Body of pancreas (tissue), 4 donors: ENCODE measurements around the gene KIRREL3. TPM values are rescaled to one million over a fixed set of nuclear protein-coding genes. Genes with fewer than 3 reads are reported as not detected.
"Not testable (repeated sequence)": the region's sequence is repeated elsewhere in the genome, so short reads cannot be mapped to it uniquely, and the experiment has no call there.

Experiments
- ATAC-seq: fragments of 150-250 bp; one replicate; pipeline ENCODE4 v1.9.1; 2016
- DNase-seq, 4 donors: peaks; one replicate each; pipeline ENCODE4 v3.0.0-alpha.2; 2019
- H3K27ac ChIP-seq, 4 donors: fragments of 200-600 bp; sonication (generic); 1 replicate in 3 of 4; 2 replicates in 1 of 4; pipeline versions ENCODE4 v1.5.1 to v1.6.1; 2016 to 2019; ENCODE audit warnings: mild to moderate bottlenecking in 1 of 4, mixed read lengths in 1 of 4, moderate library complexity in 1 of 4
- H3K27me3 ChIP-seq, 2 donors: fragments of 200-600 bp; sonication (generic); one replicate each; pipeline ENCODE4 v1.6.0; 2016; ENCODE audit warnings: mild to moderate bottlenecking in 1 of 2
- H3K36me3 ChIP-seq, 2 donors: fragments of 200-600 bp; sonication (generic); replicated peaks in 1 of 2; 2 replicates each; pipeline ENCODE4 v1.5.1; 2016; ENCODE audit warnings: low read depth in 2 of 2; ENCODE audit not compliant: insufficient read depth in 1 of 2
- H3K4me1 ChIP-seq: fragments of 200-600 bp; sonication (generic); one replicate; pipeline ENCODE4 v1.6.0; 2016
- H3K4me3 ChIP-seq, 2 donors: fragments of 200-600 bp; sonication (generic); 1 replicate in 1 of 2; 2 replicates in 1 of 2; pipeline ENCODE4 v1.5.1; 2016 to 2019
- H3K9me3 ChIP-seq, 3 donors: fragments of 200-600 bp; sonication (generic); 1 replicate in 2 of 3; 2 replicates in 1 of 3; pipeline ENCODE4 v1.5.1; 2016
- POLR2A ChIP-seq, 3 donors: fragments of 450-650 bp; IDR thresholded peaks; one replicate each; pipeline ENCODE4 v1.6.1; 2016; ENCODE audit warnings: antibody characterized with exemption in 3 of 3, mild to moderate bottlenecking in 2 of 3
- WGBS, 2 donors: methylation state at CpG; one replicate each; pipeline ENCODE4 v1.1.5; 2017; 5-methylcytosine and 5-hydroxymethylcytosine counted together
- intact Hi-C: fragments of 100-400 bp; cut with DNase I; formaldehyde crosslinking; loops from one replicate; pipeline ENCODE4 v1.15.1; 2023
- total RNA-seq, 2 donors: library from RNA; depleted of rRNA; stranded (reverse); fragments of >200 nt; gene quantifications; one replicate each; pipeline ENCODE4 v1.1.0, GENCODE V29; 2016
- TF ChIP-seq, protein P1 (sequence below), 7 experiments: fragments of 450-650 bp in 4 of 7; fragments of 200-600 bp in 3 of 7; sonication (generic) in 3 of 7; IDR thresholded peaks; one replicate each; pipeline ENCODE4 v1.5.1; 2016 to 2019; ENCODE audit warnings: antibody characterized with exemption in 7 of 7

Gene KIRREL3
- total RNA-seq, 2 donors from 2014 or later, result 0.26 TPM; not detected in 1

DNA sequence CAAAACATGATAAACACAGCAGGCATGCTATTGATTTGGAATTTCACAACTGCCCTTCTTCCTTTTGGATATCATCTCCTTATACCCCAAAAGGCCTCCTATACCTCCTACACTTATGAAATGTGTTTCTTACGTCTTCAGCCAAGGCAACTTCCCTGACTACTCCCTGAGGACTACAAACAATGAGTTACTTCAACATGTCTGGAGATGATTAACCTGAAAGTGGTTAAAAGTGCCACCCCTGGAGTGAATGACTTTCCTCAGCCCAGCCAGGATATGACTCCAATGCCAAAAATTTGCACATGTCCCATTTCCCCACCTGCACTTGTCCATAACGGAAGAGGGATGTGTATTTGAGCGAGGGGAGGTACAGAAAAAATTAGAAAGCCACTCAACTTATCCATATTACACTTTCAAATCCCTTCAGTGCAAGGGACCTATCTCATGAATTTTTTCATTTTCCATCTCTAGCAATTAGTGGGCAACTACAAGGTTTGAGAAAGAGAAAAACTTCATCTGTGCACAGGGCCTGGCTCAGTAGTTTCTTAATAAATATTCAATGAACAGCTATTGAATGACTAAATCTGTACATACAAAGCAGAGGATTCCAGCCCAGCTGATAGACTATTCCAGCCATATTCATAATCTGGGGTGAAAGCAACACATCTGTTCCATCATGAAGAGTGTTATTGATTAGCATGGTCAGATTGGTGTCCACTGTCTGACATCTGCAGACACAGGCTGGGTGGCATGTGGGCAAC is 36.8 kb downstream of the KIRREL3 start:
- Histone ChIP-seq H3K27ac (no peak overlapping the region), H3K4me1 (no peaks in the 10 kb centered on the region), H3K36me3 (no peaks in the 10 kb centered on the region), H3K9me3 (no peaks in the 10 kb centered on the region), H3K27me3 (no peaks in the 10 kb centered on the region), H3K4me3 (no peak overlapping the region)
- TF ChIP-seq, protein P1, sequence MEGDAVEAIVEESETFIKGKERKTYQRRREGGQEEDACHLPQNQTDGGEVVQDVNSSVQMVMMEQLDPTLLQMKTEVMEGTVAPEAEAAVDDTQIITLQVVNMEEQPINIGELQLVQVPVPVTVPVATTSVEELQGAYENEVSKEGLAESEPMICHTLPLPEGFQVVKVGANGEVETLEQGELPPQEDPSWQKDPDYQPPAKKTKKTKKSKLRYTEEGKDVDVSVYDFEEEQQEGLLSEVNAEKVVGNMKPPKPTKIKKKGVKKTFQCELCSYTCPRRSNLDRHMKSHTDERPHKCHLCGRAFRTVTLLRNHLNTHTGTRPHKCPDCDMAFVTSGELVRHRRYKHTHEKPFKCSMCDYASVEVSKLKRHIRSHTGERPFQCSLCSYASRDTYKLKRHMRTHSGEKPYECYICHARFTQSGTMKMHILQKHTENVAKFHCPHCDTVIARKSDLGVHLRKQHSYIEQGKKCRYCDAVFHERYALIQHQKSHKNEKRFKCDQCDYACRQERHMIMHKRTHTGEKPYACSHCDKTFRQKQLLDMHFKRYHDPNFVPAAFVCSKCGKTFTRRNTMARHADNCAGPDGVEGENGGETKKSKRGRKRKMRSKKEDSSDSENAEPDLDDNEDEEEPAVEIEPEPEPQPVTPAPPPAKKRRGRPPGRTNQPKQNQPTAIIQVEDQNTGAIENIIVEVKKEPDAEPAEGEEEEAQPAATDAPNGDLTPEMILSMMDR (IDR thresholded peaks at IDR 0.05), result no peak
- no peak for TF ChIP-seq POLR2A (IDR thresholded peaks at IDR 0.05)
- DNase-seq (no peak), ATAC-seq (peak; percentile 66)
- 43 to 52% methylated on average over 3 of the region's 3 CpGs for WGBS, 2 donors
- intact Hi-C loops, result no loop called here

DNA sequence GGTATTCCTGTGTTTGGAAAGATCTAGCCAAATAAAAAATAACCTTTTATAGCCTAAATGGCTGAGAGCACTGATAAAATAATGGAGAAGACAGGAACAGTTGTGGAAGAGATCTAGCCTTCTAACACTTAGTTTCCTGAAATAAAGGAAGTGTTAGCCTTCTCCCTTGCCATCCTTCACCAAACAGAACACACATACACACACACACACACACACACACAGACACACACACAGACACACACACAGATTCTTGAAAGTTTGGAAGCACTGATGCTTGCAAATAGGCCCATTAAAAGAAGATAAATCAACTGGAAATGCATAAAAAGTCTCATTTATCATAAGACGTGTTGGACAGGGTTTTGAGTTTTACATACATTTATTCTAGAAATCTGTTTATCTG is 37.5 kb downstream of the KIRREL3 start:
- H3K4me1 ChIP-seq, result no peaks in the 10 kb centered on the region
- ATAC-seq, result no peak
- no peaks in the 10 kb centered on the region for H3K36me3 ChIP-seq
- H3K27me3 ChIP-seq, result no peaks in the 10 kb centered on the region
- TF ChIP-seq, protein P1 (IDR thresholded peaks at IDR 0.05), result no peak
- no peak for TF ChIP-seq POLR2A (IDR thresholded peaks at IDR 0.05)
- WGBS, 2 donors, result 18 to 35% methylated on average over 1 of the region's 1 CpG
- DNase-seq, result no peak
- H3K27ac ChIP-seq, result no peak overlapping the region
- H3K9me3 ChIP-seq, result no peaks in the 10 kb centered on the region
- no peak overlapping the region for H3K4me3 ChIP-seq
- intact Hi-C loops, result no loop called here

DNA sequence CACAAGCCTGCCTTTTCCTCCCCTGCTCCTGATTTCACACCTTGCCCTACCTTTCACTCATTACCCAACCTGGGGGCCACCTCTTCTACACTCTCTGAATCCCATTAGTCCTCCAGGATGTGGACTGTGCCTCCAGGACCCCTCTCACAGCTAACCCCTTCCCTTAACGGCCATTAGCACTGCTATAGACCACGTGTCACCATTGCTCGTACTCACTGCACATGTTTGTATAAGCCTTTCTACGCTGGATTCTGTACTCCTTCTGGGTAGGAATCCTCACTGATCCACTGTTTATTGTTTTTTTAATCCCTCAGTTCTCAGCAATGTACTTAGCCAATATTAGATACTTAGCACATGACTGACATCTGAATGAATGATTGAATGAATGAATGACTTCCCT is 40.9 kb downstream of the KIRREL3 start:
- DNase-seq (no peak), ATAC-seq (no peak)
- Histone ChIP-seq H3K4me3 (no peak overlapping the region), H3K27me3 (no peaks in the 10 kb centered on the region), H3K4me1 (no peaks in the 10 kb centered on the region), H3K27ac (no peak overlapping the region), H3K9me3 (no peaks in the 10 kb centered on the region), H3K36me3 (no peaks in the 10 kb centered on the region)
- intact Hi-C loops, result no loop called here
- TF ChIP-seq, protein P1 (IDR thresholded peaks at IDR 0.05), result no peak
- TF ChIP-seq POLR2A (IDR thresholded peaks at IDR 0.05), result no peak
- WGBS, 2 donors, result 67 to 77% methylated on average over 4 of the region's 4 CpGs

DNA sequence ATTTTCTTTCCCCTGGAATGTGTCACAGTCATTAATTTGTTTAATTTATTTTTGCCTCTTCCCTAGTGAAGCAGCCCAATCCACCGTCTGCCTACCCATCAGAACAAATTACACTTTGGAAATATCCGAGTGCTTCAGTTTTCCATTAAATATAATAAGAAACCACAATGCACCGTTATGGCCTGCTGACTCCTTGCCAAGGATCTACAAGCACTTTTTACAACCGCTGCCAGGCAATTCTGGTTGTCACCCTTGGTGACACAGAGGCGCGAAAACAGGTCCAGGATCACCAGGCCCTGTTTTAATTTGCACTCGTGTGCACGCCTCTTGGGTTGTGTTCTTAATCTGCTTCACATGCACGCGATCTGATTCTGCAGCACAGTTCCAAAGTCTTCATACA is 43.9 kb downstream of the KIRREL3 start:
- no peak for ATAC-seq

DNA sequence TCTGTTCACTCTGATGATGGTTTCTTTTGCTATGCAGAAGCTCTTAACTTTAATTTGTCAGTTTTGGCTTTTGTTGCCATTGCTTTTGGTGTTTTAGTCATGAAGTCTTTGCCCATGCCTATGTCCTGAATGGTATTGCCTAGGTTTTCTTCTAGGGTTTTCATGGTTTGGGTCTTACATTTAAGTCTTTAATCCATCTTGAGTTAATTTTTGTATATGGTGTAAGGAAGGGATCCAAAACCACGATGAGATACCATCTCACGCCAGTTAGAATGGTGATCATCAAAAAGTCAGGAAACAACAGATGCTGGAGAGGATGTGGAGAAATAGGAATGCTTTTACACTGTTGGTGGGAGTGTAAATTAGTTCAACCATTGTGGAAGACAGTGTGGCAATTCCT is 48.0 kb downstream of the KIRREL3 start:
- 78 to 92% methylated on average over 2 of the region's 2 CpGs for WGBS, 2 donors
- DNase-seq, H3K4me1 ChIP-seq, H3K36me3 ChIP-seq, intact Hi-C loops, ATAC-seq, H3K4me3 ChIP-seq, H3K9me3 ChIP-seq, H3K27ac ChIP-seq, H3K27me3 ChIP-seq: not testable (repeated sequence)

More for the DNA sequence above, 43.9 kb downstream of the KIRREL3 start:
- Histone ChIP-seq H3K36me3 (no peaks in the 10 kb centered on the region), H3K4me1 (no peaks in the 10 kb centered on the region), H3K27ac (no peak overlapping the region), H3K4me3 (no peak overlapping the region), H3K27me3 (no peaks in the 10 kb centered on the region), H3K9me3 (no peaks in the 10 kb centered on the region)
- TF ChIP-seq, protein P1 (IDR thresholded peaks at IDR 0.05), result no peak
- TF ChIP-seq POLR2A (IDR thresholded peaks at IDR 0.05), result no peak
- 71 to 77% methylated on average over 10 of the region's 10 CpGs for WGBS, 2 donors
- intact Hi-C loops, result no loop called here
- no peak for DNase-seq
